ENCODE results near the gene PPID.

DNA sequence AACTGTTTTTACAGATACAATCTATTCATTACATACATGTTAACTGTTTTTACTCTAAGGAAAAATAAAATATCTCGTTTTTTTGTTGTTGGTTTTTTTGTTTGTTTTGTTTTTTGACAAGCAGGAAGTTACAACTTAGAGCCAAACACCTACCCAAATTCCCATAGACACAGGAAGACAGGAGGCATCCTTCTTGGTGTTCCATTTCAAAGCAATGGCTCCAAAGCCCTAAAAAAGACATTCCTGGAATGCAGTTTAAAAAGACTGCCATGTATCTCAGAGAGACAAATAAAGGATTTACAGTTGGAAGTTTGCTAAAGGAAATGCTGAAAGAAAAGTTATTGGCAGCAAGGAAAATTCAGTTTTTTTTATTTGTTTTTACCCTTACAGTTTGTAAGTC is 34.4 kb downstream of the PPID start:
- TF ChIP-seq, protein P1, sequence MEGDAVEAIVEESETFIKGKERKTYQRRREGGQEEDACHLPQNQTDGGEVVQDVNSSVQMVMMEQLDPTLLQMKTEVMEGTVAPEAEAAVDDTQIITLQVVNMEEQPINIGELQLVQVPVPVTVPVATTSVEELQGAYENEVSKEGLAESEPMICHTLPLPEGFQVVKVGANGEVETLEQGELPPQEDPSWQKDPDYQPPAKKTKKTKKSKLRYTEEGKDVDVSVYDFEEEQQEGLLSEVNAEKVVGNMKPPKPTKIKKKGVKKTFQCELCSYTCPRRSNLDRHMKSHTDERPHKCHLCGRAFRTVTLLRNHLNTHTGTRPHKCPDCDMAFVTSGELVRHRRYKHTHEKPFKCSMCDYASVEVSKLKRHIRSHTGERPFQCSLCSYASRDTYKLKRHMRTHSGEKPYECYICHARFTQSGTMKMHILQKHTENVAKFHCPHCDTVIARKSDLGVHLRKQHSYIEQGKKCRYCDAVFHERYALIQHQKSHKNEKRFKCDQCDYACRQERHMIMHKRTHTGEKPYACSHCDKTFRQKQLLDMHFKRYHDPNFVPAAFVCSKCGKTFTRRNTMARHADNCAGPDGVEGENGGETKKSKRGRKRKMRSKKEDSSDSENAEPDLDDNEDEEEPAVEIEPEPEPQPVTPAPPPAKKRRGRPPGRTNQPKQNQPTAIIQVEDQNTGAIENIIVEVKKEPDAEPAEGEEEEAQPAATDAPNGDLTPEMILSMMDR (IDR thresholded peaks at IDR 0.05; ENCODE audit: low read depth, low read length) = no peak
- TF ChIP-seq EZH2phosphoT487 (IDR thresholded peaks at IDR 0.05; ENCODE audit: low read depth) = no peak
